Tibial nerve (tissue), 4 donors: Measurements from ENCODE around the gene NPSR1.

Source experiments
- CTCF ChIP-seq, 5 experiments: fragments of 200-600 bp in 3 of 5; fragments of 450-650 bp in 2 of 5; sonication (generic) in 3 of 5; IDR thresholded peaks; one replicate each; pipeline ENCODE4 v1.5.1; 2016 to 2019; ENCODE audit warnings: antibody characterized with exemption in 5 of 5, mild to moderate bottlenecking in 3 of 5, moderate library complexity in 2 of 5
- EP300 ChIP-seq, 2 donors: sonication (generic); formaldehyde crosslinking; IDR thresholded peaks; one replicate each; pipeline ENCODE4 v1.6.1; 2017; ENCODE audit warnings: antibody characterized with exemption in 2 of 2, mild to moderate bottlenecking in 1 of 2
- POLR2A ChIP-seq, 2 donors: fragments of 450-650 bp; IDR thresholded peaks; one replicate each; pipeline ENCODE4 v1.6.1; 2017; ENCODE audit warnings: antibody characterized with exemption in 2 of 2, mild to moderate bottlenecking in 2 of 2, moderate library complexity in 2 of 2

DNA sequence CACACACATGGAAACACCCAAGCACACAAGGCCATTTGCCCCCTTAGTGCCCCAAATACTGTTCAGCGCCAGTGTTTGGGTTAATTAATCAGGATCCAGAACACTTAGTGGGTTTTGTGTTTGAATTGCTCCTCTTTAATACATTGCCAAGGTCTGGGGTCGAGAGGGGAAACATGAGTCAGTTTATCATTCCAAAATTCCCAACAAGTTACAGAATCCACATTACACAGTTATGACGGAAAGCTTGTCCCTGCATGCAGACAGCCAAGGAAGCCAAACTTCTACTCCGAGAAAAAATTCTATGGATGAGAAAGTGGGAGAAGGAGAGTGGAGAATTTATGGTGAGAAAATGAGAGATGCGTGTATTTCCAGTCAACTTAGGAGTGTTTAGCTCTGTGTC is 189.0 kb downstream of the NPSR1 start:
- TF ChIP-seq CTCF (IDR thresholded peaks at IDR 0.05) = no peak
- no peak for TF ChIP-seq POLR2A (IDR thresholded peaks at IDR 0.05)
- TF ChIP-seq EP300 (IDR thresholded peaks at IDR 0.05) = no peak
